NCI-H1092 (cell line): ENCODE results near the gene PIK3C3.
A peak's percentile ranks its signal among the peaks of the same experiment; 100 is the strongest.

Experiments
- DNase-seq: peaks from one replicate; lab custom pipeline; 2025; lab: John Stamatoyannopoulos, UW

Gene PIK3C3

DNA sequence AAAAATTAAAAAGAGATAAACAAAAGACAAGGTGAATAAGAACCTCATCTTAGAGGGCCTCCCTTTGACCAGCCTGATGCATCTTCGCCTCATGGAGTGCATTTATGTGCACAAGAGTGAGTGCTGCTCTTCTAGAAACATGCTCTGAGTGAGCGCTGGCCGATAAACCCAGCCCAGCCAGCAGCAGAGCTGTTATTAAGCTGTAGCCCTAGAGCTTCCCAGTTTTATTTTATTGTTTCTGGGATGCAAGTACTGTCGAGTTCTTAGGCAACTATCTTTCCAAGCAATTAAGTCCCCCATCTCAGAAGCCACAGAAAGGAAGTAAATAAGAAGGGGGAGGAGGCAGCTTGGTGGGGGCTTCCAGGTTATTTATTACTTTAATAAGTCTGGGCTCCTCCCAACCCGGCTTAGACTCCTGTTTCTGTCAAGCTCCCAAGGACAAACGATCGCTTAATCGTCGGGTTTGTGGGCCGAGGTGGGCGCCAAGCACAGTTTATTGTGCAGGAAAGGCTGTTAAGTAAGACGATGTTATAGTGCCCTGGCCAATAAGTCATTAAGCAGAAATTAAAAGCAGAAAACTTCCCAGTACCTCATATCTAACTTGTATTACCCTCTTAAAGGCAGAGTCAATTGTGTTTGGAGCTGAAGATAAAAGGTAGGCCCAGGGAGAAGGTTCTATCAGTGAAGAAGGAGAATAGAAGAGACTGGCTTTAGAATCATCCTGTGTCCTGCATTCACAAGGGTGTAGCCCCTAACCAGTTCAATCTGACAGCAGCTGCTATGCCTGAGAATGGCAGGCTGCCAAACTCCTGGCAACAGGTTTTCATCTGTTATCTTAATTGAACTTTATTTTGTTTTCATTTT lies 176.3 kb downstream of the PIK3C3 start:
- peak; percentile 56 for DNase-seq

DNA sequence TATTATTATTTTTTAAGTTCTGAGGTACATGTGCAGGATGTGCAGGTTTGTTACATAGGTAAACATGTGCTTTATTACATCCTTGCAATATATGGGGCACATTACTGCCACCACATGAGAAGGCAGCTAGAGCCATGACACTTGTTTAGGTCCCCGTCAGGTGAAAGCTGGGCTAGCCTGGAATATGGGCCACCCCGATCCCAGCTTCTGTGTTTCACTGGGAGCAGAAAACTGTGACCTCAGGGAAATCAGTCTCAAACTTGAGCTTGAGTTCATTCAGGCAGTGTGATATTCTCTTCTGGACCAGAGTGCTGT lies 176.9 kb downstream of the PIK3C3 start:
- DNase-seq: no peak
